GM23338 (cell line): ENCODE data around the gene PUM1.

Experiments used
- CREB1 ChIP-seq: fragments of 250-450 bp; sonication (Bioruptor Pico); IDR thresholded peaks from 2 replicates; pipeline ENCODE4 v1.5.0; 2020; ENCODE audit warnings: low read depth, mild to moderate bottlenecking, moderate library complexity
- EZH2 ChIP-seq: fragments of 200-600 bp; sonication (generic); IDR thresholded peaks from one replicate; pipeline ENCODE4 v1.8.0; 2017; ENCODE audit warnings: antibody characterized with exemption, mild to moderate bottlenecking, low read depth; ENCODE audit not compliant: unreplicated experiment
- JUNB ChIP-seq: IDR thresholded peaks from one replicate; pipeline ENCODE4 v1.6.1; 2016; ENCODE audit warnings: antibody characterized with exemption; ENCODE audit not compliant: unreplicated experiment
- POLR2AphosphoS5 ChIP-seq: IDR thresholded peaks from 2 replicates; pipeline ENCODE4 v1.6.1; 2016; ENCODE audit warnings: antibody characterized with exemption, low read depth
- TF ChIP-seq, protein P1 (sequence below), 2 experiments: fragments of 200-600 bp in 1 of 2; sonication (generic) in 1 of 2; conservative IDR thresholded peaks; 2 replicates each; pipeline versions ENCODE4 v1.5.1 to v1.6.1; 2016 to 2017; ENCODE audit warnings: antibody characterized with exemption in 2 of 2, low read depth in 2 of 2, mild to moderate bottlenecking in 2 of 2, moderate library complexity in 1 of 2
- TF ChIP-seq, protein P2 (sequence below): IDR thresholded peaks from one replicate; pipeline ENCODE4 v1.6.1; 2018; ENCODE audit warnings: antibody characterized with exemption; ENCODE audit not compliant: unreplicated experiment
- TF ChIP-seq, protein P3 (sequence below): fragments of 250-450 bp; sonication (Bioruptor Pico); IDR thresholded peaks from 2 replicates; pipeline ENCODE4 v1.5.0; 2020; ENCODE audit warnings: mild to moderate bottlenecking, moderate library complexity

DNA sequence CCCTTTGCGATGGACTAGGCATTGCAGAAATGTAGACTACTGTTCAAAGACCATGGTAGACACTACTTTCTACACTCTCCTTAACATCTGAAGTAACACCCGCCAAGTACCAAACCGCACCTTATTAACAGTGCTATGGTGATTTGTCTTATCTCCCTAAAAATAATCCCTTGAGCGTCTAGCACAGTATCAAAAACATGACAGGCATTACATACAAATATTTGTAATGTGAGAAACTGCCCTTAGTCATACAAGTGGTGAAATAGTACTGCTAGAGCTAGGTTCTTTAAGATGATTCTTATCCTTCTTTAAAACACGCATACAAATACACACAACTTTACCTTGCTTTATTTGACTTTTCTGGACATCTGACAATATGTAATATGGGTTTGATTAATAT is 27.2 kb downstream of the PUM1 start:
- TF ChIP-seq EZH2 (no peak), POLR2AphosphoS5 (no peak), JUNB (no peak), CREB1 (CRISPR knock-in tag) (no peak)
- TF ChIP-seq, protein P1, sequence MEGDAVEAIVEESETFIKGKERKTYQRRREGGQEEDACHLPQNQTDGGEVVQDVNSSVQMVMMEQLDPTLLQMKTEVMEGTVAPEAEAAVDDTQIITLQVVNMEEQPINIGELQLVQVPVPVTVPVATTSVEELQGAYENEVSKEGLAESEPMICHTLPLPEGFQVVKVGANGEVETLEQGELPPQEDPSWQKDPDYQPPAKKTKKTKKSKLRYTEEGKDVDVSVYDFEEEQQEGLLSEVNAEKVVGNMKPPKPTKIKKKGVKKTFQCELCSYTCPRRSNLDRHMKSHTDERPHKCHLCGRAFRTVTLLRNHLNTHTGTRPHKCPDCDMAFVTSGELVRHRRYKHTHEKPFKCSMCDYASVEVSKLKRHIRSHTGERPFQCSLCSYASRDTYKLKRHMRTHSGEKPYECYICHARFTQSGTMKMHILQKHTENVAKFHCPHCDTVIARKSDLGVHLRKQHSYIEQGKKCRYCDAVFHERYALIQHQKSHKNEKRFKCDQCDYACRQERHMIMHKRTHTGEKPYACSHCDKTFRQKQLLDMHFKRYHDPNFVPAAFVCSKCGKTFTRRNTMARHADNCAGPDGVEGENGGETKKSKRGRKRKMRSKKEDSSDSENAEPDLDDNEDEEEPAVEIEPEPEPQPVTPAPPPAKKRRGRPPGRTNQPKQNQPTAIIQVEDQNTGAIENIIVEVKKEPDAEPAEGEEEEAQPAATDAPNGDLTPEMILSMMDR (conservative IDR thresholded peaks at IDR 0.05; ENCODE audit: low read depth in 2 of 2), result no peak
- TF ChIP-seq, protein P2, sequence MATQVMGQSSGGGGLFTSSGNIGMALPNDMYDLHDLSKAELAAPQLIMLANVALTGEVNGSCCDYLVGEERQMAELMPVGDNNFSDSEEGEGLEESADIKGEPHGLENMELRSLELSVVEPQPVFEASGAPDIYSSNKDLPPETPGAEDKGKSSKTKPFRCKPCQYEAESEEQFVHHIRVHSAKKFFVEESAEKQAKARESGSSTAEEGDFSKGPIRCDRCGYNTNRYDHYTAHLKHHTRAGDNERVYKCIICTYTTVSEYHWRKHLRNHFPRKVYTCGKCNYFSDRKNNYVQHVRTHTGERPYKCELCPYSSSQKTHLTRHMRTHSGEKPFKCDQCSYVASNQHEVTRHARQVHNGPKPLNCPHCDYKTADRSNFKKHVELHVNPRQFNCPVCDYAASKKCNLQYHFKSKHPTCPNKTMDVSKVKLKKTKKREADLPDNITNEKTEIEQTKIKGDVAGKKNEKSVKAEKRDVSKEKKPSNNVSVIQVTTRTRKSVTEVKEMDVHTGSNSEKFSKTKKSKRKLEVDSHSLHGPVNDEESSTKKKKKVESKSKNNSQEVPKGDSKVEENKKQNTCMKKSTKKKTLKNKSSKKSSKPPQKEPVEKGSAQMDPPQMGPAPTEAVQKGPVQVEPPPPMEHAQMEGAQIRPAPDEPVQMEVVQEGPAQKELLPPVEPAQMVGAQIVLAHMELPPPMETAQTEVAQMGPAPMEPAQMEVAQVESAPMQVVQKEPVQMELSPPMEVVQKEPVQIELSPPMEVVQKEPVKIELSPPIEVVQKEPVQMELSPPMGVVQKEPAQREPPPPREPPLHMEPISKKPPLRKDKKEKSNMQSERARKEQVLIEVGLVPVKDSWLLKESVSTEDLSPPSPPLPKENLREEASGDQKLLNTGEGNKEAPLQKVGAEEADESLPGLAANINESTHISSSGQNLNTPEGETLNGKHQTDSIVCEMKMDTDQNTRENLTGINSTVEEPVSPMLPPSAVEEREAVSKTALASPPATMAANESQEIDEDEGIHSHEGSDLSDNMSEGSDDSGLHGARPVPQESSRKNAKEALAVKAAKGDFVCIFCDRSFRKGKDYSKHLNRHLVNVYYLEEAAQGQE, result no peak
- TF ChIP-seq, protein P3, sequence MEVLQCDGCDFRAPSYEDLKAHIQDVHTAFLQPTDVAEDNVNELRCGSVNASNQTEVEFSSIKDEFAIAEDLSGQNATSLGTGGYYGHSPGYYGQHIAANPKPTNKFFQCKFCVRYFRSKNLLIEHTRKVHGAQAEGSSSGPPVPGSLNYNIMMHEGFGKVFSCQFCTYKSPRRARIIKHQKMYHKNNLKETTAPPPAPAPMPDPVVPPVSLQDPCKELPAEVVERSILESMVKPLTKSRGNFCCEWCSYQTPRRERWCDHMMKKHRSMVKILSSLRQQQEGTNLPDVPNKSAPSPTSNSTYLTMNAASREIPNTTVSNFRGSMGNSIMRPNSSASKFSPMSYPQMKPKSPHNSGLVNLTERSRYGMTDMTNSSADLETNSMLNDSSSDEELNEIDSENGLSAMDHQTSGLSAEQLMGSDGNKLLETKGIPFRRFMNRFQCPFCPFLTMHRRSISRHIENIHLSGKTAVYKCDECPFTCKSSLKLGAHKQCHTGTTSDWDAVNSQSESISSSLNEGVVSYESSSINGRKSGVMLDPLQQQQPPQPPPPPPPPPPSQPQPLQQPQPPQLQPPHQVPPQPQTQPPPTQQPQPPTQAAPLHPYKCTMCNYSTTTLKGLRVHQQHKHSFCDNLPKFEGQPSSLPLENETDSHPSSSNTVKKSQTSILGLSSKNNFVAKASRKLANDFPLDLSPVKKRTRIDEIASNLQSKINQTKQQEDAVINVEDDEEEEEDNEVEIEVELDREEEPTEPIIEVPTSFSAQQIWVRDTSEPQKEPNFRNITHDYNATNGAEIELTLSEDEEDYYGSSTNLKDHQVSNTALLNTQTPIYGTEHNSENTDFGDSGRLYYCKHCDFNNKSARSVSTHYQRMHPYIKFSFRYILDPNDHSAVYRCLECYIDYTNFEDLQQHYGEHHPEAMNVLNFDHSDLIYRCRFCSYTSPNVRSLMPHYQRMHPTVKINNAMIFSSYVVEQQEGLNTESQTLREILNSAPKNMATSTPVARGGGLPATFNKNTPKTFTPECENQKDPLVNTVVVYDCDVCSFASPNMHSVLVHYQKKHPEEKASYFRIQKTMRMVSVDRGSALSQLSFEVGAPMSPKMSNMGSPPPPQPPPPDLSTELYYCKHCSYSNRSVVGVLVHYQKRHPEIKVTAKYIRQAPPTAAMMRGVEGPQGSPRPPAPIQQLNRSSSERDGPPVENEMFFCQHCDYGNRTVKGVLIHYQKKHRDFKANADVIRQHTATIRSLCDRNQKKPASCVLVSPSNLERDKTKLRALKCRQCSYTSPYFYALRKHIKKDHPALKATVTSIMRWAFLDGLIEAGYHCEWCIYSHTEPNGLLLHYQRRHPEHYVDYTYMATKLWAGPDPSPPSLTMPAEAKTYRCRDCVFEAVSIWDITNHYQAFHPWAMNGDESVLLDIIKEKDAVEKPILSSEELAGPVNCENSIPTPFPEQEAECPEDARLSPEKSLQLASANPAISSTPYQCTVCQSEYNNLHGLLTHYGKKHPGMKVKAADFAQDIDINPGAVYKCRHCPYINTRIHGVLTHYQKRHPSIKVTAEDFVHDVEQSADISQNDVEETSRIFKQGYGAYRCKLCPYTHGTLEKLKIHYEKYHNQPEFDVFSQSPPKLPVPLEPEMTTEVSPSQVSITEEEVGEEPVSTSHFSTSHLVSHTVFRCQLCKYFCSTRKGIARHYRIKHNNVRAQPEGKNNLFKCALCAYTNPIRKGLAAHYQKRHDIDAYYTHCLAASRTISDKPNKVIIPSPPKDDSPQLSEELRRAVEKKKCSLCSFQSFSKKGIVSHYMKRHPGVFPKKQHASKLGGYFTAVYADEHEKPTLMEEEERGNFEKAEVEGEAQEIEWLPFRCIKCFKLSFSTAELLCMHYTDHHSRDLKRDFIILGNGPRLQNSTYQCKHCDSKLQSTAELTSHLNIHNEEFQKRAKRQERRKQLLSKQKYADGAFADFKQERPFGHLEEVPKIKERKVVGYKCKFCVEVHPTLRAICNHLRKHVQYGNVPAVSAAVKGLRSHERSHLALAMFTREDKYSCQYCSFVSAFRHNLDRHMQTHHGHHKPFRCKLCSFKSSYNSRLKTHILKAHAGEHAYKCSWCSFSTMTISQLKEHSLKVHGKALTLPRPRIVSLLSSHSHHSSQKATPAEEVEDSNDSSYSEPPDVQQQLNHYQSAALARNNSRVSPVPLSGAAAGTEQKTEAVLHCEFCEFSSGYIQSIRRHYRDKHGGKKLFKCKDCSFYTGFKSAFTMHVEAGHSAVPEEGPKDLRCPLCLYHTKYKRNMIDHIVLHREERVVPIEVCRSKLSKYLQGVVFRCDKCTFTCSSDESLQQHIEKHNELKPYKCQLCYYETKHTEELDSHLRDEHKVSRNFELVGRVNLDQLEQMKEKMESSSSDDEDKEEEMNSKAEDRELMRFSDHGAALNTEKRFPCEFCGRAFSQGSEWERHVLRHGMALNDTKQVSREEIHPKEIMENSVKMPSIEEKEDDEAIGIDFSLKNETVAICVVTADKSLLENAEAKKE (CRISPR knock-in tag), result no peak
